ENCODE data around the gene ST7. TPM values are rescaled to one million over a fixed set of nuclear protein-coding genes. Genes with fewer than 3 reads are reported as not detected.

Gene ST7
- total RNA-seq, 1 experiment from 2014 or later, result 19.6 TPM

DNA sequence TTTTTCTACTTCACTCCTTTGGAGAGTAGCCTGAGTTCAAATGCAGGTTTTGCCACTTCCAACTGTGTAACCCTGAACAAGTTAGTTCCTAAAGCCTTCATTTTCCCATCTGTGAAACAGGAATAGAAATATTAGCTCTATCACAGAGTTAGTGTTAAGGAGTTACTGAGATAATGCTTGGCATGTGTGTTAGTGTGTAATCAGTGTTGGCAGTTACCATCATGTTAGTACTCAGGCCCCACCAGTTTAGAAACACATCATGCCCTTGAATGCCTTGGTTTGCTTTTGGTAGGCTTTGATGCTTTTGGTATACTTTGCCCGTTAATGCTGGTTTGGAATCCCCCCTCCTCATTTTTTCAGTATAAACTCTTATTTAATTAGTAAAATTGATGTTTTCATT is 249.9 kb downstream of the ST7 start:
- Histone ChIP-seq H3K9me3 (ENCODE audit: control insufficient read depth, insufficient read depth, low read depth, low read length) (no peaks in the 10 kb centered on the region), H3K4me1 (ENCODE audit: control insufficient read depth, insufficient read depth, low read length) (no peaks in the 10 kb centered on the region), H3K27me3 (ENCODE audit: control insufficient read depth, insufficient read depth, low read length) (no peaks in the 10 kb centered on the region), H3K27ac (ENCODE audit: low read length) (no peak overlapping the region), H3K36me3 (ENCODE audit: control insufficient read depth, insufficient read depth, low read length) (no peaks in the 10 kb centered on the region), H3K4me3 (ENCODE audit: low read depth in 2 of 2, low read length in 2 of 2) (no peak overlapping the region)
- intact Hi-C loops (cut with micrococcal nuclease; ENCODE audit: unreplicated experiment), result no loop called here
- DNase-seq (ENCODE audit: low read depth, low spot score) (no peak), ATAC-seq (no peak)
- no TSS peak for BruUV-seq (replicated peaks)
- in situ Hi-C loops (cut with HindIII; ENCODE audit: low pct_unique_long_range_greater_than_20kb, low sequenced_read_pairs), result no loop called here
- POLR2A ChIA-PET, result no interaction called here
- no peak for TF ChIP-seq POLR2AphosphoS5 (IDR thresholded peaks at IDR 0.05; ENCODE audit: low read depth, low read length)
- TF ChIP-seq TCF7L2 (IDR thresholded peaks at IDR 0.05; ENCODE audit: low read depth, low read length), result no peak
- no peak for TF ChIP-seq SIN3A (IDR thresholded peaks at IDR 0.05; ENCODE audit: borderline replicate concordance, insufficient read depth, low read depth, low read length)
- TF ChIP-seq, protein P1, sequence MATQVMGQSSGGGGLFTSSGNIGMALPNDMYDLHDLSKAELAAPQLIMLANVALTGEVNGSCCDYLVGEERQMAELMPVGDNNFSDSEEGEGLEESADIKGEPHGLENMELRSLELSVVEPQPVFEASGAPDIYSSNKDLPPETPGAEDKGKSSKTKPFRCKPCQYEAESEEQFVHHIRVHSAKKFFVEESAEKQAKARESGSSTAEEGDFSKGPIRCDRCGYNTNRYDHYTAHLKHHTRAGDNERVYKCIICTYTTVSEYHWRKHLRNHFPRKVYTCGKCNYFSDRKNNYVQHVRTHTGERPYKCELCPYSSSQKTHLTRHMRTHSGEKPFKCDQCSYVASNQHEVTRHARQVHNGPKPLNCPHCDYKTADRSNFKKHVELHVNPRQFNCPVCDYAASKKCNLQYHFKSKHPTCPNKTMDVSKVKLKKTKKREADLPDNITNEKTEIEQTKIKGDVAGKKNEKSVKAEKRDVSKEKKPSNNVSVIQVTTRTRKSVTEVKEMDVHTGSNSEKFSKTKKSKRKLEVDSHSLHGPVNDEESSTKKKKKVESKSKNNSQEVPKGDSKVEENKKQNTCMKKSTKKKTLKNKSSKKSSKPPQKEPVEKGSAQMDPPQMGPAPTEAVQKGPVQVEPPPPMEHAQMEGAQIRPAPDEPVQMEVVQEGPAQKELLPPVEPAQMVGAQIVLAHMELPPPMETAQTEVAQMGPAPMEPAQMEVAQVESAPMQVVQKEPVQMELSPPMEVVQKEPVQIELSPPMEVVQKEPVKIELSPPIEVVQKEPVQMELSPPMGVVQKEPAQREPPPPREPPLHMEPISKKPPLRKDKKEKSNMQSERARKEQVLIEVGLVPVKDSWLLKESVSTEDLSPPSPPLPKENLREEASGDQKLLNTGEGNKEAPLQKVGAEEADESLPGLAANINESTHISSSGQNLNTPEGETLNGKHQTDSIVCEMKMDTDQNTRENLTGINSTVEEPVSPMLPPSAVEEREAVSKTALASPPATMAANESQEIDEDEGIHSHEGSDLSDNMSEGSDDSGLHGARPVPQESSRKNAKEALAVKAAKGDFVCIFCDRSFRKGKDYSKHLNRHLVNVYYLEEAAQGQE (IDR thresholded peaks at IDR 0.05; ENCODE audit: insufficient read depth in 1 of 2, low read depth in 2 of 2, low read length in 1 of 2), result no peak
- TF ChIP-seq, protein P2, sequence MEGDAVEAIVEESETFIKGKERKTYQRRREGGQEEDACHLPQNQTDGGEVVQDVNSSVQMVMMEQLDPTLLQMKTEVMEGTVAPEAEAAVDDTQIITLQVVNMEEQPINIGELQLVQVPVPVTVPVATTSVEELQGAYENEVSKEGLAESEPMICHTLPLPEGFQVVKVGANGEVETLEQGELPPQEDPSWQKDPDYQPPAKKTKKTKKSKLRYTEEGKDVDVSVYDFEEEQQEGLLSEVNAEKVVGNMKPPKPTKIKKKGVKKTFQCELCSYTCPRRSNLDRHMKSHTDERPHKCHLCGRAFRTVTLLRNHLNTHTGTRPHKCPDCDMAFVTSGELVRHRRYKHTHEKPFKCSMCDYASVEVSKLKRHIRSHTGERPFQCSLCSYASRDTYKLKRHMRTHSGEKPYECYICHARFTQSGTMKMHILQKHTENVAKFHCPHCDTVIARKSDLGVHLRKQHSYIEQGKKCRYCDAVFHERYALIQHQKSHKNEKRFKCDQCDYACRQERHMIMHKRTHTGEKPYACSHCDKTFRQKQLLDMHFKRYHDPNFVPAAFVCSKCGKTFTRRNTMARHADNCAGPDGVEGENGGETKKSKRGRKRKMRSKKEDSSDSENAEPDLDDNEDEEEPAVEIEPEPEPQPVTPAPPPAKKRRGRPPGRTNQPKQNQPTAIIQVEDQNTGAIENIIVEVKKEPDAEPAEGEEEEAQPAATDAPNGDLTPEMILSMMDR (IDR thresholded peaks at IDR 0.05), result no peak
- CTCF ChIA-PET, result no interaction called here

DNA sequence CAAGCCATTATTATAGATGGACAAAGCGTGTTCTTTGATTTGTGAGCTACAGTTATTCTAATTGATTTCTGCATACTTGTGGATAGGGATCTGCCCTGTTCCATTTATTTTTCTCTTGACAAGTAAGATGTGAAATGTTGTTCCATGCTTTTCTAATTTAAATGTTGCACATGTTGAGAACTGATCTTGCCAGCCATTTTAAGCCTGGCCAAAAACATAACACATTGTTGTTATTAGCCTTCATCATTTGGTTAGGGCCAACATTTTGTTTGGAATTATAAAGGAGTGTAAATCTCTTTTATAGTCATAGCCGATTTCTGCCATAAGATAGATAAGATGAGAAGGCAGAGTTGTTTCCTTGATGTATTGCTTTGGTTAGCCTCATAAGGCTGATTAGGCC is 252.6 kb downstream of the ST7 start:
- H3K27me3 ChIP-seq (ENCODE audit: control insufficient read depth, insufficient read depth, low read length), result no peaks in the 10 kb centered on the region
- POLR2A ChIA-PET, result no interaction called here
- DNase-seq (ENCODE audit: low read depth, low spot score) (no peak), ATAC-seq (no peak)
- TF ChIP-seq, protein P1 (IDR thresholded peaks at IDR 0.05; ENCODE audit: insufficient read depth in 1 of 2, low read depth in 2 of 2, low read length in 1 of 2), result no peak
- TF ChIP-seq, protein P2 (IDR thresholded peaks at IDR 0.05), result no peak
- no peak for TF ChIP-seq TCF7L2 (IDR thresholded peaks at IDR 0.05; ENCODE audit: low read depth, low read length)
- TF ChIP-seq POLR2AphosphoS5 (IDR thresholded peaks at IDR 0.05; ENCODE audit: low read depth, low read length), result no peak
- TF ChIP-seq SIN3A (IDR thresholded peaks at IDR 0.05; ENCODE audit: borderline replicate concordance, insufficient read depth, low read depth, low read length), result no peak
- H3K4me1 ChIP-seq (ENCODE audit: control insufficient read depth, insufficient read depth, low read length), result no peaks in the 10 kb centered on the region
- no peak overlapping the region for H3K27ac ChIP-seq (ENCODE audit: low read length)
- intact Hi-C loops (cut with micrococcal nuclease; ENCODE audit: unreplicated experiment) (no loop called here), in situ Hi-C loops (cut with HindIII; ENCODE audit: low pct_unique_long_range_greater_than_20kb, low sequenced_read_pairs) (no loop called here)
- H3K36me3 ChIP-seq (ENCODE audit: control insufficient read depth, insufficient read depth, low read length), result no peaks in the 10 kb centered on the region
- BruUV-seq (replicated peaks), result no TSS peak
- CTCF ChIA-PET, result no interaction called here
- H3K9me3 ChIP-seq (ENCODE audit: control insufficient read depth, insufficient read depth, low read depth, low read length), result no peaks in the 10 kb centered on the region
- no peak overlapping the region for H3K4me3 ChIP-seq (ENCODE audit: low read depth in 2 of 2, low read length in 2 of 2)

Measured in Panc1 (cell line).